ENCODE data around the gene SLC9A6.
A peak's percentile ranks its signal among the peaks of the same experiment; 100 is the strongest.

Gene SLC9A6

DNA sequence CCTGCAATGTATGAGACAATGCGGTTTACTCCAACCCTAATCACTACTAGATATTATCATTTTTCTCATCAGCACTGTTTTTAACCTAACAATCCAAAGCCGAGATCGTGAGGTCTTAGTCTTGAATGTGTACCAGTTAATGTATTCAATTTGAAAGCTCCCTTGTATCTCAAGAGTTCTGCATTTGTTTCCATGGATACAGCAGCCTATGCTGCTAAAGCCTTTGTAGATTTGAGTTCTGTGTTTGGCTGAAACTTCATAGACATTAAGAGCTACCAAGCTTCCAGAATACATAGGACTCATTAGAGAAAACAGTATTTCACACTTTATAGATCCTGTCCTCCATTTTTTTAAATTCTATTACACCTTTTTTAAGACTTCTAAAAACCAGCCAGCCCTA lies 39.9 kb downstream of the SLC9A6 start:
- no peak for DNase-seq (ENCODE audit: extremely low read depth, low read depth)
- TF ChIP-seq, protein P1, sequence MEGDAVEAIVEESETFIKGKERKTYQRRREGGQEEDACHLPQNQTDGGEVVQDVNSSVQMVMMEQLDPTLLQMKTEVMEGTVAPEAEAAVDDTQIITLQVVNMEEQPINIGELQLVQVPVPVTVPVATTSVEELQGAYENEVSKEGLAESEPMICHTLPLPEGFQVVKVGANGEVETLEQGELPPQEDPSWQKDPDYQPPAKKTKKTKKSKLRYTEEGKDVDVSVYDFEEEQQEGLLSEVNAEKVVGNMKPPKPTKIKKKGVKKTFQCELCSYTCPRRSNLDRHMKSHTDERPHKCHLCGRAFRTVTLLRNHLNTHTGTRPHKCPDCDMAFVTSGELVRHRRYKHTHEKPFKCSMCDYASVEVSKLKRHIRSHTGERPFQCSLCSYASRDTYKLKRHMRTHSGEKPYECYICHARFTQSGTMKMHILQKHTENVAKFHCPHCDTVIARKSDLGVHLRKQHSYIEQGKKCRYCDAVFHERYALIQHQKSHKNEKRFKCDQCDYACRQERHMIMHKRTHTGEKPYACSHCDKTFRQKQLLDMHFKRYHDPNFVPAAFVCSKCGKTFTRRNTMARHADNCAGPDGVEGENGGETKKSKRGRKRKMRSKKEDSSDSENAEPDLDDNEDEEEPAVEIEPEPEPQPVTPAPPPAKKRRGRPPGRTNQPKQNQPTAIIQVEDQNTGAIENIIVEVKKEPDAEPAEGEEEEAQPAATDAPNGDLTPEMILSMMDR (IDR thresholded peaks at IDR 0.05; ENCODE audit: low read depth, low read length), result no peak

DNA sequence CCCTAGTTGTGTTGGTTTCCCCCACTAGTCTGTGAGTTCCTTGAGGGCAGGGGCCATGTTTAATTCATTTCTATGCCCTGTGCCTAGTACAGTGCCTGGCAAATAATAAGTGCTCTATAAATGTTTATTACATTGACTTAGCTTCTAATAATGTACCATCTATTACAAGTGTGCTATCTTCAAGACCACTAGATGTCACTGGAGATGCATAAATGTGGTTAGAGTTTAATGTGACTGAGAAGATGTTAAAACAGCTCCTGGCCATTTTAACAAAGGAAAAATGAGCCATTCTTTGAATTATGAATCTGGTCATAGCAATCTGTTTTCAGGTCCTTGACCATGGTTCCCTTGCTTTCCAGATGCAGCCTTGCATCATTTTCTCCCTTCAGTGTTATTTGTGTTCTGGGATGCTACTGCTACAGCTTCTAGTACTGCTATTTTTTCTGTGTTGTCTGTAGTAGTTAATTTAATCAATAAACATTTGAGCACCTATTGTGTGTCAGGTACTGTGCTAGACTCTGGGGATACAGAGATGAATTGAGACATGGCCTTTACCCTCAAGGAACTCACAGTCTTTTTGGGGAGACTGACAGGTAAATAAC lies 43.2 kb downstream of the SLC9A6 start:
- DNase-seq (ENCODE audit: extremely low read depth, low read depth), result peak; percentile 44
- TF ChIP-seq, protein P1 (IDR thresholded peaks at IDR 0.05; ENCODE audit: low read depth, low read length), result peak; percentile 61

DNA sequence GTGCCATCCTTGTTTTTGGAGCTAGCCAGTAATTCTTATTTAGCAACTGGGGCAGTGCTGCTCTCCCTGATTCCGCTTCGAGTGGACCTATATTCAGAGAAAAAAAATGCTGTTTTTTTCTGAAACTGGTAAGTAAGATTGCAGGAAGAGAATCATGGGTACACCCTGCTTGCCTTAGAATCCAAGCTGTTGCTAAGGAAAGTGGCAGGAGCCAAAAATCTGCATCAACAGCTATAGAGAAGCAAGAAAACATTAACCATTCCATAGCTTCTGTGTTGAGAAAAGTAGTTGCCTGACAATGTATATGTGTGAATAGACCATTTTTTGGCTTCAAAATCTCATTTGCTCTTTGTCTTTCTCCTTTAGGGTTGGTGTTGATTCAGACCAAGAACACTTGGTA lies 44.5 kb downstream of the SLC9A6 start:
- TF ChIP-seq, protein P1 (IDR thresholded peaks at IDR 0.05; ENCODE audit: low read depth, low read length), result no peak

DNA sequence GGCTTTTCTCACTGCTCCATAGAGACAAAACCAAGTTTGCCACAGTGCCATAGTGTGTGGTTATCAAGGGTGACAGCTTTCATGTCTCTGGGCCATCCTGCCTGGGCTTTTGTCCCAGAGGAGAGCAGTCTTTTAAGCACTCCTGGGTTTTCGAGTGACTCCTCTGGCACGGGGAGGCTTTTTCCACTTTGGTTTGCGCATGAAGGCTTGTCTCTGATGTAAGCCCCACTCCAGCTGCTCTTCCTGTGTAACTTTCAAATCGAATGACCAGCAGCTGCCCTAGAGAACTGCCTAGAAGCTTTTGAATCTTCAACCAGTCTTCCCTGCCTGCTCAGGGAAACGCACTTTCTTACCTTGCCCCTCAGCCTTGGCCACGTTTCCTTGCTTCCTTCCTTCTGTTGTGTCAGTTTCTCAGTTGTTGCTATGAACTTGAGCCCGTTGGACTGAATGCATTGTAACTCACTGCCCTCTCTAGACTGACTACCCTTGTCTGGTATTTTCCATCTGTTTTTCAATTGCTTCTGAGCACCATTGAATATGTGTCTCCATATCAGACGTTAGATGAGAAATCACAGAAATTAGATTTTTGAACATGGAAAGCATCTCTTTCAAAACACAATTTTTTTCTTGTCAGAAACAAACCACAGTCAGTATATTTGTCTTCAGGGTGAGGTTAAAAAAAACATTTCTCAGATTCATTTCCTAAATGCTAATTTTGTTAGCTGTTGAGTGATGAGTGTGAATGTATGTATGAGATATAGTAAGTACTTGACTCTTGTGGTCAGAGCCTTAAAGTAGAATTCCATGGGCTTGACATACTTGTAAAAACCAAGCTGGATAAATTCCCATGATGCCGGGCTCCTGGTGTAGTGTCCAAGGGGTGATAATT lies 45.3 kb downstream of the SLC9A6 start:
- TF ChIP-seq, protein P1 (IDR thresholded peaks at IDR 0.05; ENCODE audit: low read depth, low read length), result no peak
- peak; percentile 19 for DNase-seq (ENCODE audit: extremely low read depth, low read depth)

More for the DNA sequence above, 44.5 kb downstream of the SLC9A6 start:
- DNase-seq (ENCODE audit: extremely low read depth, low read depth), result no peak

DNA sequence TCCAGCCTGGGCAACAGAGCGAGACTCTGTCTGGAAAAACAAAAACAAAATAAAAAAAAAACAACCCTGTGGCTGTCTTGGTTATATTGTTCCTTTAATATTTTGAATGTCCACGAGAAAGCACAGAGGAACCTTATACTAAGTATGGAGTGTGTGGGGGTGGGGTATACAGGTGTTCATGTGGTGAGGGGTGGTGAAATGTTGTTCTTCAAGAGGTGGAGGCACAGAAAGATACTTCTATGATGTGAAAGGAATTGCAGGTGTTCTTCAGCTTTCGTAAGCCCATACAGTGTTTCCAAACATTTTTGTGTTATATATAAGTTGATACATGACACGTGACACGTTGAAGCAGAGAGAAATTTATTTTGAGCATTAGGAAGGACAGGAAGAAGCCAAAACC lies 46.4 kb downstream of the SLC9A6 start:
- TF ChIP-seq, protein P1 (IDR thresholded peaks at IDR 0.05; ENCODE audit: low read depth, low read length), result no peak
- no peak for DNase-seq (ENCODE audit: extremely low read depth, low read depth)

DNA sequence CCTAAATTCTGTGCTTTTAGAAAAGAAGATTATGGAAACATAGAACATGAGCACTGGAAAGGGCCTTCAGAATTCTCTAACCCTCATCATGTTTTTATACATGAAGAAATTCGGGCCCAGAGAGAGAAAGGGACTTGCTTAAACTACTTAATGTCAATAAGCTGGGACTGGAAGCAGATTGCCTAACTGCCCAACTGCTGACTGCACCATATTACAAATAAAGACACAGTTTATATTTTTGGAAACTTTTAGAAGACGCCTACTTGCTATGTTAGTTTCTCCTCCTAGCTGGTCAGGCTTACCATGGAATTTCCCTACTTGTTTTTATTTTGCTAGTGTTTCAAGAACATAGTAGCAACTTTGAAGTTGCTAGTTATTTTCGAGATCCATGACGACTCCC lies 47.1 kb downstream of the SLC9A6 start:
- TF ChIP-seq, protein P1 (IDR thresholded peaks at IDR 0.05; ENCODE audit: low read depth, low read length), result no peak
- DNase-seq (ENCODE audit: extremely low read depth, low read depth), result no peak

DNA sequence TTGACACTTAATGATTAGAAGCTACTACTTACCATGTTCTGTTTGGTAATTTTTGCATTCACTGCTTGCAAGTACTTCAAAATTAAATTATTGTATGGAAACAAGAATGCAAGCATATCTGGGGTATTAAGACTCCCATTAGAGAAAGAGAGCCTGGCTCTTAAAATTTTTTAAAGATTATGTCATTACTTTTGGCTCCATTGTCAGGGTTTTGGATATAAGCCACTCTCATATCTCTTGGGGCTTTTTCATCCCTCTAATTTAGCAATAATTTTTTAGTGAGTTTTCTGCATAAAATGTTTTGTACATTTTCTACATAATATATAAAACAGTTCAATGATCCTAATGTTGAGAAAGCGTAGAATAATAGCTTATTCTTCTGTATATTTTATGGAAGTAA lies 49.4 kb downstream of the SLC9A6 start:
- no peak for DNase-seq (ENCODE audit: extremely low read depth, low read depth)
- TF ChIP-seq, protein P1 (IDR thresholded peaks at IDR 0.05; ENCODE audit: low read depth, low read length), result no peak
